Measurements from ENCODE around the gene GIMAP7.

GIMAP7 gene

DNA sequence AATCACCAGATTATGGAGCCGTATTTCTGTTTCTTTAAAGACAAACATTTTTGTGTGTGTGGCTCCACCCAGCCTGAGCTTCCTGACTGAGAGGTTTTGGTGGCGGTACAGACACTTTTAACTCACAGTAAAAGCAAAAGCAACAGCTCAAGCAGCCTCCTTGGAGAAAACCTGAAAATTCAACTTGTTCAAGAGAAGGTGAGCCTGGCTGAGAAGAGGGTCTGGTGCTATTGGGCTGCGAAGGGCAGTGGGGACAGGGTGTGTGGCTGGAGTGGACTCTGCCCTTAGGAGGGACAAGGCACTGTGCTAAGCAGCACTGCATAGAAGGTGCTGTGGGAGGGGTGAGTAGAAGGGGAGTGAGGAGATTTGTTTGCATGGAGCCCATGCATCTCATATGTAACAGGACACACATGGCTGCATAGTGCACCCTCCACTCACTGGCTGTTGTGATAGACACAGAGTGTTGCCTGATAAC is at the start of gene GIMAP7:
TSS of gene GIMAP7 (plus strand) at position 125 of the 475 bp plus-strand sequence. CDS start 5,103 bp downstream, outside the sequence.
- H3K4me3 ChIP-seq (ENCODE audit: control insufficient read depth, low read depth, low read length), result no peak within 1 kb of the TSS
- no peak for DNase-seq (ENCODE audit: low read depth)
- TF ChIP-seq, protein P1, sequence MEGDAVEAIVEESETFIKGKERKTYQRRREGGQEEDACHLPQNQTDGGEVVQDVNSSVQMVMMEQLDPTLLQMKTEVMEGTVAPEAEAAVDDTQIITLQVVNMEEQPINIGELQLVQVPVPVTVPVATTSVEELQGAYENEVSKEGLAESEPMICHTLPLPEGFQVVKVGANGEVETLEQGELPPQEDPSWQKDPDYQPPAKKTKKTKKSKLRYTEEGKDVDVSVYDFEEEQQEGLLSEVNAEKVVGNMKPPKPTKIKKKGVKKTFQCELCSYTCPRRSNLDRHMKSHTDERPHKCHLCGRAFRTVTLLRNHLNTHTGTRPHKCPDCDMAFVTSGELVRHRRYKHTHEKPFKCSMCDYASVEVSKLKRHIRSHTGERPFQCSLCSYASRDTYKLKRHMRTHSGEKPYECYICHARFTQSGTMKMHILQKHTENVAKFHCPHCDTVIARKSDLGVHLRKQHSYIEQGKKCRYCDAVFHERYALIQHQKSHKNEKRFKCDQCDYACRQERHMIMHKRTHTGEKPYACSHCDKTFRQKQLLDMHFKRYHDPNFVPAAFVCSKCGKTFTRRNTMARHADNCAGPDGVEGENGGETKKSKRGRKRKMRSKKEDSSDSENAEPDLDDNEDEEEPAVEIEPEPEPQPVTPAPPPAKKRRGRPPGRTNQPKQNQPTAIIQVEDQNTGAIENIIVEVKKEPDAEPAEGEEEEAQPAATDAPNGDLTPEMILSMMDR (conservative IDR thresholded peaks at IDR 0.05; ENCODE audit: control insufficient read depth, insufficient read depth, low read depth, low read length), result no peak

- TF ChIP-seq, protein P1 (conservative IDR thresholded peaks at IDR 0.05; ENCODE audit: control insufficient read depth, insufficient read depth, low read depth, low read length), result no peak
- DNase-seq (ENCODE audit: low read depth), result no peak
- H3K4me3 ChIP-seq (ENCODE audit: control insufficient read depth, low read depth, low read length), result no peak overlapping the region
Observed at GRCh38 chr7:150464962-150465361, 49.7 kb upstream of the GIMAP7 start.

- TF ChIP-seq, protein P1 (conservative IDR thresholded peaks at IDR 0.05; ENCODE audit: control insufficient read depth, insufficient read depth, low read depth, low read length), result no peak
- DNase-seq (ENCODE audit: low read depth), result no peak
- no peak overlapping the region for H3K4me3 ChIP-seq (ENCODE audit: control insufficient read depth, low read depth, low read length)
Observed at GRCh38 chr7:150465414-150465813, 49.3 kb upstream of the GIMAP7 start.

GRCh38 chr7:150466477-150466876 is 48.2 kb upstream of the GIMAP7 start:
- no peak for DNase-seq (ENCODE audit: low read depth)
- TF ChIP-seq, protein P1 (conservative IDR thresholded peaks at IDR 0.05; ENCODE audit: control insufficient read depth, insufficient read depth, low read depth, low read length), result no peak
- H3K4me3 ChIP-seq (ENCODE audit: control insufficient read depth, low read depth, low read length), result no peak overlapping the region

DNA sequence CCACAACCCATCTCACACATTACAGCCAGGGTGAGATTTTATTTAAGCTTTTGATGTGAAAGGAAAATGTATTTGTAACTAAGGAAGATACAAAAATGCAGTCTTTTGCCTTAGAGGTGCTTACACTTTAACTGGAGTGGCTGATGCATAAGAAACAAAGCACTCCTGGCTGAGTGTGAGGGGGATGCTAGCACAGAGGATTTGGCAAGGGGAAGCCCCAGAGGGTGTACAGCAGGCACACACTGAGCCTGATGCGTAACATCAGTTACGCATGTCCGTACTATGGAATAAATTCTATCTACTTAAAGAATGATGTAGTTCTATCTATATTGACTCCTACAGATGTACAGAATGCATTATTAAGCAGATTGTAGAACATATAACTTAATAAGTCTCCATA is 46.4 kb upstream of the GIMAP7 start:
- TF ChIP-seq, protein P1 (conservative IDR thresholded peaks at IDR 0.05; ENCODE audit: control insufficient read depth, insufficient read depth, low read depth, low read length), result no peak
- no peak for DNase-seq (ENCODE audit: low read depth)
- no peak overlapping the region for H3K4me3 ChIP-seq (ENCODE audit: control insufficient read depth, low read depth, low read length)

- TF ChIP-seq, protein P1 (conservative IDR thresholded peaks at IDR 0.05; ENCODE audit: control insufficient read depth, insufficient read depth, low read depth, low read length), result no peak
- no peak overlapping the region for H3K4me3 ChIP-seq (ENCODE audit: control insufficient read depth, low read depth, low read length)
- no peak for DNase-seq (ENCODE audit: low read depth)
Observed at GRCh38 chr7:150471886-150472285, 42.8 kb upstream of the GIMAP7 start.

- no peak overlapping the region for H3K4me3 ChIP-seq (ENCODE audit: control insufficient read depth, low read depth, low read length)
- no peak for DNase-seq (ENCODE audit: low read depth)
- TF ChIP-seq, protein P1 (conservative IDR thresholded peaks at IDR 0.05; ENCODE audit: control insufficient read depth, insufficient read depth, low read depth, low read length), result no peak
Observed at GRCh38 chr7:150473902-150474301, 40.8 kb upstream of the GIMAP7 start.

All from fibroblast of mammary gland (primary cell).